HG03064 (cell line): Measurements from ENCODE around the gene ZNF662.

ENCODE experiments used
- ATAC-seq: cut with Tn5 transposase; IDR thresholded peaks from one replicate; pipeline ENCODE4 v1.9.1; 2021; ENCODE audit warnings: low read depth; ENCODE audit not compliant: unreplicated experiment

ZNF662 gene

DNA sequence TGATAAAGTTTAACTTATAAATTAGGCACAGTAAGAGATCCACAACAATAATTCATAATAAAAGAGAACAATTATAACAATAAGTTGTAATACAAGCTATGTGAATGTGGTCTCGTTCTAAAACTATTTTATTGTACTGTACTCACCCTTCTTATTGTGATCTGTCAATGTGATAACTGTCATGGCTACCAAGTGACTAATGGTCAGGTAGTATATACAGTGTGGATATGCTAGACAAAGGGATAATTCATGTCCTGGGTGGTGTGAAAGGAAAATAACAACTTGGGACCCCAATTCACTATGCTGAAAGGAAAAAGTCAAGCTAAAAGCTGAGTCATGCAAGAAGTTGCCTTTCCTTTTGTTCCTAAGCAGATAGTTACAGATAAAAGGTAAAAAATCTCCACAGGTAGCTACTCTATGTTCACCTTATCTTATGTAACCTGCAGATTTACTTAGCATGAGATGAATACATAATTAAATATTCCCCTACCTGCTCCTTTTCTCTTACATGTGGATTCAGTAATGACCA lies 19.6 kb upstream of the ZNF662 start:
- no peak for ATAC-seq

DNA sequence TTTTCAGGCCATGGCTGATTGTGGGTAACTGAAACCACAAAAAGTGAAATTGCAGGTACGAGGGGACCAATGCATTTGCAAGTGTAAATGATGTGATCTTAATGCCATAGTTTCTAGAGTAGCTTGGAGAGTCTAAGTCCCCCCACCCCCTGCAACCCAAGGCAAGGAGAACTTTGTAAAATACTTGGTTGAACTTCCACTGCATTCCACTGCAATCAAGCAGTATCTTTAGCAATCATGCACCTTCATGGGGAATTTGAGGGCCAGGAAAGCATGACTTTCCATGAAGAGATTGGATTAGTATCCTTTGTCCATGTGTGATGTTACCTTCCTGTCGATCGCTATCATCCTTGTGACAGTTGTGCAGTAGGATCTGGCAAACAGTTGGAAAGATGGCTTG lies 18.9 kb upstream of the ZNF662 start:
- no peak for ATAC-seq

DNA sequence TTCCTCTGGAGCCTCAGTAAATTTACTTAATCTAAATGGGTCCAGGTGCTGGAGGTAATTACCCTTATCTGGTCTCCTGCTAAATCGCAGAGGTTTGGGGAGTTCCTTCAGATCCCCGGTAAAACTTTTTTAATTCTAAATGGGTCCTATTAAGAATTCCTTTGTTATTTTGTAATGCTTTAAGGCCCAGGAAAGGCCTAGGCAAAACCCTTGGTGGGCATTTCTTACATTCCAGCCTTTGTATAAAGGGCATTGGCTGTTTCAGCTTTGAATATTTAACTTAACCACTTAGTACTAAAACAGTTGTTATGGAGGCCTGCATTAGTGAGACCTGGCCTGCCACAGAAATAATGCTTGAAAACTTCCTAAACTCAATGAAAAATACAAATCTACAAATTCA lies 14.9 kb upstream of the ZNF662 start:
- ATAC-seq: no peak

DNA sequence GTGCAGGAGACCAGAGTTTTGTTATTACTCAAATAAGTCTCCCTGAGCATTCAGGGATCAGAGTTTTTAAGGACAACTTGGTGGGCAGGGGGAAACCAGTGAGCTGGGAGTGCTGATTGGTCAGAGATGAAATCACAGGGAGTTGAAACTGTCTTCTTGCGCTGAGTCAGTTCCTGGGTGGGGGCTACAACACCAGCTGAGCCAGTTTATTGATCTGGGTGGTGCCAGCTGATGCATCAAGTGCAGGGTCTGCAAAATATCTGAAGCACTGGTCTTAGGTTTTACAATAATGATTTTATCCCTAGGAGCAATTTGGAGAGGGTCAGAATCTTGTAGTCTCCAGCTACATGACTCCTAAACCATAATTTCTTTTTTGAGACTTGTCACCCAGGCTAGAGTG lies 13.8 kb upstream of the ZNF662 start:
- no peak for ATAC-seq

DNA sequence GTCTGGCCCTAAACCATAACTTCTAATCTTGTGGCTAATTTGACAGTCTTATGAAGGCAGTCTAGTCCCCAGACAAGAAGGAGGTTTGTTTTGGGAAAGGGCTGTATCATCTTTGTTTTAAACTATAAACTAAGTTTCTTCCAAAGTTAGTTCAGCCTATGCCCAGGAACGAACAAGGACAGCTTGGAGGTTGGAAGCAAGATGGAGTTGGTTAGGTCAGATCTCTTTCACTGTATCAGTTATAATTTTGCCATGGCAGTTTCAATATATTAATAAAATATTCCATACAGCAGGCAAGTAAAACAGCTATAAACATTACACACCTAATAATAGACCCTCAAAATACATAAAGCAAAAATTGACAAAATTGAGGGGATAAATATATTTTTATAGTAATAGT lies 13.1 kb upstream of the ZNF662 start:
- ATAC-seq: no peak

DNA sequence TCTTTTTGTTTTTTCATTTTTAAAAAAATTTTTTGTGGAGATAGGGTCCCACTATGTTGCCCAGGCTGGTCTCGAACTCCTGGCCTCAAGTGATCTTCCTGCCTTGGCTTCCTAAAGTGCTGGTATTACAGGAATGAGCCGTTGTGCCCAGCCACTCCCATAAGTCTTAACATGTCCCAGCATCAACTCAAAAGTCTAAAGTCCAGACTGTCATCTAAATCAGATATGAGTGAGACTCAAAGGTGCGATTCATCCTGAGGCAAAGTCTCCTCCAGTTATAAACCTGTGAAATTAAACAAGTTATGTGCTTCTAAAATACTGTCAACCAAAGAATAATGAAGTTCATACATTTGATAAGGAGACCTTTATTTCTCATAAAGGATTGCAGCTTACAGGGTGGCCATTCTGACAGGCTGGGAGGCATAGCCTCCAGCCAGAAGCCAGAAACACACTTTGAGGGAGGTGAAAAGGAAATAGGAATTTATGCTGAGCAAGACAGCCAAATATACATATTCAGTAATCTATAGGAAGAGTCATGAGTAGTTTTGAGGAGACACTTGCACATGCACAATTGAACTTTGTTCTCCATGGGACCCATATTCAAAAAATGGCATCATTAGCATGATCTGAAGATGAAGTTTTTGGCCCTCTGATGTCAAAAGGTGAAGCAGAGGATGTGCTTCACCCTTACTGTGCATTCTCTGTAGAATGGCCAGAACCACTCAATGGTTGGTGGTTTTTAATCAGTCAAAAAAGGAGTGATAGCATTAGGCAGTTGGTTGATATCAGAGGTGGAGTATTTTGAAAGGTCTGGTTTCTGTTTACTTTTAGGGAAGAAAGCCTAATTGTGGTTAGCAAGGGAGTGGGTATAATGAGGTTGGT lies 11.0 kb upstream of the ZNF662 start:
- ATAC-seq: no peak

DNA sequence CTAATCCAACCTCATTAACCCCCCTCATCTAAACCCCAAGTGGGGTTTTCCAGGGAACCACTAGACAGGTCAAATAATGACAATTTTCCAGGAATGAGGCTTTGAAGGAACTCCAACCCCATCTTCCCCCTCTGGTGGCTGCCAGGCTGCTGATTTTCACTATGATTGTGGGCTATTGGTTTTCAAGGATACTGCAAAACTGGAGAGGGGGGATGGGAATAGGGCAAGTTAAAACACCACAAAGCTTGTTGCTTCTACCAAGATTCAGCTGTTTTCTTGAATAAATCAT lies 10.4 kb upstream of the ZNF662 start:
- ATAC-seq: no peak

DNA sequence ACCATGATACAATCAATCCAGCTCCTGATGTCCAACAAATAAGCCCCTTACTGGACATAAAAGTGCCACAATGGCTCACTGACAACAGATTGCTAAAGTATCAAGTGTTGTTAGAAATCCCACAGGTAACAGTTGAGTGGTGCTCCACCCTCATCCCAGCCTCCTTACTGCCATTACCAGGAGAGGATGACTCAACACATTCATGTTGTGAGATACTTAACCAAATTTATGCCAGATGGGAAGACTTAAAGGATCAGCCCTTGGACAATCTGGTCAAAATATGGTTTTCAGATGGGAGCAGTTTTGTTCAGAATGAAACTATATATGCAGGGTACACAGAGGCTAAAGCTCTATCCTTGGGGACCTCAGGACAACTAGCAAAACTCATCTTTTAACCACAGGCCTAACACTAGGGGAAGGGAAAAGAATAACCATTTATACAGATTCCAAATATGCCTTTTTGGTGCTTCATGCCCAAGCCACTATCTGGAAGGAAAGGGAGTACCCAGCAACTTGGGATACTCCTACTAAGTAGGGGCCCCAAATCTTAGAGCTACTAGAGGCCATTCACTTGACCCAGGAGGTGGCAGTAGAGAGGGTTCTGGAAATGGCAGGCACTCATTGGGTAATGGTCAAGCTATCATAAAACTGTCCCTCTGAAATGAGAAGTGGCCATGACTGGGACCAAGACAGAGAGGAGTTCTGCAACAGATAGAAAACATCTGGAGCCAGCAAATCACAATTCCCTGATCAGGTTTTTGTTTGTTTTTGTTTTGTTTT lies 6.9 kb upstream of the ZNF662 start:
- ATAC-seq: no peak

DNA sequence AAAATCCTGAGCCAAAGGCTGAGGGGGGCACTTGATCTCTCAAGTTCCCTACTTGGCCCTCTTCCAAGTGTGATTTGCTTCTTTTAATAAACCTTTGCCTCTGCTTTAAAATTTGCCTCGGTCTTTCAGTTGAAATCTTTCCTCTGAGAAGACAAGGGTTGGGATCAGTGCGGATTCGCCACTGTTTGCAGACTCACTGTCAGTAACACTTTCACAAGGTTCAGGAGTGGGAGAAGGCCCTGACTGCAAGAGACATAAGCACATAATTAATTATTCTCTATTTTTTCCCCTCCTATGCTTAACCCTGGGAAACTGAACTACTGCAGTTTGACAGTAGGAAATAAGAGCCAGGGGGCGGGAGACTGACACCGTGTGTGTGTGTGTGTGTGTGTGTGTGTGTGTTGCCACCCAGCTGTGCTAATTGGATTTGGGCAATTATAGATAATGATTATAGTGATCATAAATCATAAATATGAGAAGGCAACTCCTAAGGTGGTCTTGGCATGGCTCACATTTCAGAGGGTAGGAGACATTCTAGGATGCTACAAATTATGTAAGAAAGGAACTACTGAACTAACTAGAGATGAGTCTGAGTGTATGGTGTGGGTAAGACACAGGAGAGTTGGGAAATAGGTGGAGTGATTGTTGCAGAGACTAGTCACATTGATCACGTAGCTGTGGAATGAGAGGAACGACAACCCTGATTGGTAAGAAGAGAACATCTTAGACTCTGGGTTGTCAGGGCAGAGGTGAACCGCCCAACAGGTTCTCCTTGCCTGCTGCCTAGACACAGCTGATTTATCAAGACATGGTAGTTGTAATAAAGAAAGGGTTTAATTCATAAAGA lies 5.5 kb upstream of the ZNF662 start:
- ATAC-seq: no peak

DNA sequence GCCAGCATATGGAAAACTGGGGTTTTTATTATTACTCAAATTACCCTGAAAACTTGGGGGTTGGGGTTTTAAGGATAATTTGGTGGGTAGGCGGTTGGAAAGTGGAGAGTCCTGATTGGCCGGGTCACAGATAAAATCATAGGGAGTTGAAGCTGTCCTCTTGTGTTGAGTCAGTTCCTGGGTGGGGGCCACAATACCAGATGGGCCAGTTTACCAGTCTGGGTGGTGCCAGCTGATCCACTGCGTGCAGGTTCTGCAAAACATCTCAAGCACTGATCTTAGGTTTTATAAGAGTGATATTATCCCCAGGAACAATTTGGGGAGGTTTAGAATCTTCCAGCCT lies 4.9 kb upstream of the ZNF662 start:
- ATAC-seq: no peak

DNA sequence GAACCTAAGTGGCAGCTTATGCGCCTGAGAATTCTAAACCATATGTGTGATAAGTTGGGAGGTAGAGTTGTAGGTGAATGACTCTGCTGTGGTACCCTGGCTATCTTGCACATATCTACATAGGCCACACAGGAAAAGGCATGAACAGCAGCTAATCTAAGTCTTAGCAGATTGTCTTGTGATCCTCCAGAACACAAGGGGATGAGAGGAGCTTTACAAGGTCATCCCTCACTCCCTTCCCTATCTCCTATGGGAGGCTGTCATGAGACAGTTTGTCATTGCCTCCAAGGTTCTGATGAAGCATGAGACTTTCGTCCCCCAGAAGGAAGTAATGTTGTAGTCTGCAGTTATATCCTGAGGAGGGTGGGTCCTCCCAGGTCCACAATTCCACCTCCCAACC lies 3.7 kb upstream of the ZNF662 start:
- ATAC-seq: no peak

DNA sequence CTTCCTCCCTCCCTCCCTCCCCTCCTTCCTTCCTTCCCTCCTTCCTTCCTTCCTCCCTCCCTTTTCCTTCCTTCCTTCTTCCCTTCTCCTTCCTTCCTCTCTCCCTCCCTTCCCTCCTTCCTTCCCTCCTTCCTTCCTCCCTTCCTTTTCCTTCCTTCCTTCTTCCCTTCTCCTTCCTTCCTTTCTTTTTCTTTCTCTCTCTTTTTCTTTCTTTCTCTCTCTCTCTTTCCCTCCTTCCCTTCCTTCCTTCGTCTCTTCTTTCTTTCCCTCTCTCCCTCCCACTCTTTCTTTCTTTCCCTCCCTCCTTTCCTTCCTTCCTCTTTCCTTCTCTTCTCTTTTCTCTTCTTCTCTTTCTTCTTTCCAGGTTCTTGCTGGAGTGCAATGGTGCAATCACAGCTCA lies 1.9 kb upstream of the ZNF662 start:
- ATAC-seq: no peak

DNA sequence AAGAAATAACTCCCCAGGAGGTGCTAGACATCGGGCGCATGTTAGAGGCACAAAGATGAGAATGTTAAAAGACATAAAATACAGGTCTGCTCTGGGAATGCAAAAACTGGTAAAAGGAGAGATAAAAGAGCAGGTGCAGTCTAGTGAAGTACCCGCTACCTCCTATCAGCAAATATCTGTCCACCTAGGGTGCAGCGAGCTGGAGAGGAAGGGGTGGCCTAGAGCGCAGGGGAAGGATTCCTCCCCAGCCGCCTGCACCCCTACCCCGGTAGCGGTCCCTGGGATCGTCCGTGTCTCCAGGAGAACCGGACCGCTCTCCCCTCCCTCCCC lies 237 bp upstream of the ZNF662 start:
- ATAC-seq: no peak

DNA sequence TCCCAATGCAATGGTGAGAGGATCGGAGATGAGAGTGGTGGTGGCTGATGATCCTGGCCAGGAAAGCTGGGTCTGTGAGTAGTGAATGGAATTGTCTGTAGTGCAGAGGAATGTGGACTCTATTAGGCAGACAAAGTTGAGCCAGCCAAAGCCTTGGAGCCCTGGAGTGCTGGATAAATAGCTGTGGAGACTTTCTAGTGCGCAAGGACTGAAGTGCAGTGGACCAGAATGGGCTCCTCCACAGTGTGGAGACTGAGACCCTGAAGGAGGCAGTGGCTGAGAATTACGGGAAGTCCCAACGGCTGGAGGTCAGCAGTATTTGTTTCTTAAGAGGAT lies 874 bp downstream of the ZNF662 start:
- ATAC-seq: no peak

DNA sequence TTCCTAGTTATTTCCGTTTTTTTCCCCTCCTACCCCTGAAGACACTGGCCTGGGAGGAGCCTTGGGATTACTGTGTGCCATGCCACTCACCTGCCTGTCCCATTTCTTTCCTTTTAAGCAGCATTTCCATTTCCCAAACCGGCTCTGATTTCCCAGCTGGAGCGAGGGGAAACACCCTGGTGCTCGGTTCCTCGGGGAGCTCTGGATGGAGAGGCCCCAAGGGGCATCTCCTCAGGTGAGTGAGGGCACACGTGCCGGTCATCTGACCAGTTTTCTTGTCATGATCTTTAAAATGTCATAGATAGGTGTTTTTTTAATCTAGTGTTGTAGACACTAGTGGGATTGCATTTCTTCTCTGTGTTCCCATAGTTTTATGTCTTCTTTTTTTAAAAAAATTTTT lies 2.7 kb downstream of the ZNF662 start:
- ATAC-seq: no peak

DNA sequence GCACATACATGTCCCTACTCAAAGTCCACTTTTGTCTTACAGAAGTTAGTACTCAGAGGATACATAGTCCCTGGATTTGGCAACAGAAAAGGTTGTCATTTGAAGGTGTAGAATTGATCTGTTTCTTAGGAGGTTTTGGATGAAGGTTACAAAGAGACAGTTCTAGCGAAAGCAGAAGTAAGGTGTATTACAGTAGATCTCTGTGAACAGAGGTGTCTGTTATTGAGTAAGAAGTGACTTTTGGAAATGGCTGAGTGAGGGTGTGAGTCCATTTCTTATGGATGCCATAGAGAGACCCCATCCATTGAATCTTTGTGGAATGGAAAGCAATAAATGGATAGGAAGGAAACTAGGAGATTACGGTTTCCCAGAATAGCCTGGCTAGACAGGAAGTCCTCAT lies 5.6 kb downstream of the ZNF662 start:
- ATAC-seq: no peak

DNA sequence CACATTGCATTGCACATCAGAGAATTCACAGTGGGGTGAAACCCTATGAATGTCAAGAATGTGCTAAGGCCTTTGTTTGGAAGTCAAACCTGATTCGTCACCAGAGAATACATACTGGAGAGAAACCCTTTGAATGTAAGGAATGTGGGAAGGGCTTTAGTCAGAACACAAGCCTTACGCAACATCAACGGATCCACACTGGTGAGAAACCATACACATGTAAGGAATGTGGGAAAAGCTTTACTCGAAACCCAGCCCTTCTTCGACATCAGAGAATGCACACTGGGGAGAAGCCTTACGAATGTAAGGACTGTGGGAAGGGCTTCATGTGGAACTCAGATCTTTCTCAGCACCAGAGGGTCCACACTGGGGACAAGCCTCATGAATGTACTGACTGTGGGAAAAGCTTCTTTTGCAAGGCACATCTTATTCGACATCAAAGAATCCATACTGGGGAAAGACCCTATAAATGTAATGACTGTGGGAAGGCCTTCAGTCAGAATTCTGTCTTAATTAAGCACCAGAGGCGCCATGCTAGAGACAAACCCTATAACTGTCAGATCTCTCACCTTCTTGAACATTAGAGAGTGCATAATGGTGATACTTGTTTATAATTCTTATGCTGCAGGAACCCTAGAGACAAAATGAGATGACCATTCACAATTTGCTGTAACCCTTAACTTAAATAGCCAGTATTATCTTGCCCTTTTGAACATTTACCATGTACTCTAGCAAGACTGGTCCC lies 9.0 kb downstream of the ZNF662 start:
- no peak for ATAC-seq

DNA sequence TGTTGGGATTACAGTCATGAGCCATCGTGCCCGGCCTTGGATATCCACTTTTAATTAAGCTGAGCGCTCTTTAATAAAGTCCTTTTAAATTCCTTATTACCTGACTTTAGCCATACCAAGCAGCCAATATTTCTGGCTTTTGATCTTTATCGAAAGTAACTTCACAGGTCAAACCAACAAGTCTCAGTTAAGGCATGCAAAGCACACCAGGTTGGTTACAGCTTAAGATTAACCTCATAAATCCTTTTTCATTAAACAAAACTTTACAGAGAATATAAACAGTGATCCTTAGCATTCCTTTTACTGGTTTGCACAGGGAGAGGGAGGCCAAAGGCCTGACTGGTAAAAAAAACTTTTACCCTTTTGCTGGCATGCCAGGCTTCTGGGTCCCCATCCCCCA lies 17.7 kb downstream of the ZNF662 start:
- no peak for ATAC-seq

DNA sequence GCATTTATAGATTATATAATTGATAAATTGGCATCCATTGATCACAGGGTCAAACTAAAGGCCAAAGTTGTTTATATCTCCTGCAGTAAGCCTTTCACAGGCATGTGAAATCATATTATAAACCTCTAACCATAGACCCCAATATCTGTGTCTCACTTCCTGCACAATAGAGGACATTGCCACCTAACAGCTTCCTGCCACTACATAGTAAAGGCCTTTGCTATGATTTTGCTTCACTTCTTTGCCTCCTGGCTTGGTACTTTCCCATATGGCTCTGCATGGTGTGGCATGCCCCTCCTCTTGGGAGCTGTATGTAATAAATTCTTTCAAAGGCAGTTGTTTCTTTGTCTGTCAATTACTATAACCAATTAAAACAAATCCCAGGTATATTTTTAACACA lies 20.4 kb downstream of the ZNF662 start:
- ATAC-seq: no peak

DNA sequence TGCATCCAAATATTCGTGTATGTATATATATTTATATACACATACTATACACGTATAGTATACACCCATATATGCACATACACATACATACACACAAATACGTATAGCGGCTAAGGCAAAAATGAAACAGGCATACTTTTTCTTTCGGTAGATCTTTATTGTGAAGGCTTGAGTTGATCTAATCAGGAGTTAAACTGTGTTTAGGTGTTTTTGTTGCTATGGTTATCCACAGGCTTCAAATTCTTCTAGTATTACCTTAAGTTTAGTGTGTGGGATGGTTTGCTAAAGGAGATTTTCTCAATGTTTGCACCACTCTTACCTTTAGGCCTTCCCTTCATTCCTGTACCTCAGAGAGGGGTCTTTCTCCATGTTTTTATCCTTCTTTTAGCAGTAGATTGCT lies 28.2 kb downstream of the ZNF662 start:
- ATAC-seq: no peak

DNA sequence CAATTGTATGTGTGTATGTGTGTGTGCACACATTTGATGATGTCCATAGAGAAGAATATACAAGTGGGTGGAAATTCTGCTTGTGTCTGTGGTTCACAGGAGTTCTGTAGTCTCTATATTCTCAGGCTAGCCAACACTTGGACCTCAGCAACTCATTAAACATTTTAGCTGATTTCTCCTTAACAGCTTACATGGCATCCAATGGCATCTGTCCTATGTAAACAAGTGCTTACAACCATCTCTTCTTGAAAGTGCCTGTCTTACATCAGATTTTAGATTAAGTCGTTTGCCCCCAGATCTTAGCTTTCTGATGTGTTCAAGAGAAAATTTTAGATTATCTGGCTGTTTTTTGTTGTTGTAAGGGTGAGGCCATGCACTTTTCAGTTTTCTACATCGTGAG lies 29.0 kb downstream of the ZNF662 start:
- ATAC-seq: no peak
